H9 (cell line): Measurements from ENCODE around the gene FNDC3B. TPM values are rescaled to one million over a fixed set of nuclear protein-coding genes. Genes with fewer than 3 reads are reported as not detected.

Source experiments
- DNase-seq: peaks from one replicate; pipeline ENCODE4 v3.0.0-alpha.2; 2017
- H2AFZ ChIP-seq: one replicate; pipeline ENCODE4 v1.6.1; 2013; ENCODE audit warnings: mild to moderate bottlenecking, low read length, control low read depth, moderate library complexity
- H2AK5ac ChIP-seq: 2 replicates; pipeline ENCODE4 v1.6.1; 2013; ENCODE audit warnings: low read length, control low read depth, mixed read lengths; ENCODE audit not compliant: insufficient read length
- H2BK120ac ChIP-seq: one replicate; pipeline ENCODE4 v1.6.1; 2013; ENCODE audit warnings: low read depth, mild to moderate bottlenecking, low read length, control low read depth, inconsistent platforms; ENCODE audit not compliant: poor library complexity, severe bottlenecking
- H2BK12ac ChIP-seq: 2 replicates; pipeline ENCODE4 v1.6.1; 2013; ENCODE audit warnings: low read length, control low read depth, mixed read lengths, low read depth; ENCODE audit not compliant: insufficient read length
- H2BK15ac ChIP-seq: 2 replicates; pipeline ENCODE4 v1.6.1; 2013; ENCODE audit warnings: low read depth, low read length, control low read depth
- H2BK20ac ChIP-seq: one replicate; pipeline ENCODE4 v1.6.1; 2013; ENCODE audit warnings: low read depth, mild to moderate bottlenecking, low read length, control low read depth, inconsistent platforms; ENCODE audit not compliant: poor library complexity, severe bottlenecking
- H2BK5ac ChIP-seq: 2 replicates; pipeline ENCODE4 v1.6.1; 2013; ENCODE audit warnings: low read length, control low read depth, mixed read lengths; ENCODE audit not compliant: insufficient read length
- H3K14ac ChIP-seq: 2 replicates; pipeline ENCODE4 v1.6.1; 2013; ENCODE audit warnings: low read length, control low read depth; ENCODE audit not compliant: insufficient read depth
- H3K18ac ChIP-seq: 2 replicates; pipeline ENCODE4 v1.6.1; 2013; ENCODE audit warnings: low read depth, mild to moderate bottlenecking, mixed read lengths, low read length, control low read depth; ENCODE audit not compliant: insufficient read length
- H3K23ac ChIP-seq: 2 replicates; pipeline ENCODE4 v1.6.1; 2013; ENCODE audit warnings: low read length, control low read depth, mixed read lengths, low read depth; ENCODE audit not compliant: insufficient read length
- H3K23me2 ChIP-seq: 2 replicates; pipeline ENCODE4 v1.6.1; 2013; ENCODE audit warnings: low read depth, mild to moderate bottlenecking, mixed read lengths, low read length, control low read depth; ENCODE audit not compliant: insufficient read length, poor library complexity, severe bottlenecking
- H3K27ac ChIP-seq: 2 replicates; pipeline ENCODE4 v1.5.1; 2013; ENCODE audit warnings: low read length, control low read depth, mixed read lengths, low read depth; ENCODE audit not compliant: insufficient read length
- H3K27me3 ChIP-seq: 2 replicates; pipeline ENCODE4 v1.6.1; 2013; ENCODE audit warnings: low read length, control low read depth, inconsistent platforms; ENCODE audit not compliant: insufficient read depth
- H3K4ac ChIP-seq: 2 replicates; pipeline ENCODE4 v1.6.1; 2013; ENCODE audit warnings: low read depth, mild to moderate bottlenecking, control low read depth, inconsistent platforms, low read length, moderate library complexity
- H3K4me1 ChIP-seq: 2 replicates; pipeline ENCODE4 v1.6.1; 2013; ENCODE audit warnings: low read length, control low read depth, inconsistent platforms; ENCODE audit not compliant: insufficient read depth
- H3K4me2 ChIP-seq: 2 replicates; pipeline ENCODE4 v1.6.1; 2013; ENCODE audit warnings: low read length, control low read depth, mixed read lengths; ENCODE audit not compliant: insufficient read length, insufficient read depth
- H3K56ac ChIP-seq: 2 replicates; pipeline ENCODE4 v1.6.1; 2013; ENCODE audit warnings: low read depth, mild to moderate bottlenecking, mixed read lengths, low read length, control low read depth; ENCODE audit not compliant: insufficient read length
- H3K79me1 ChIP-seq: 2 replicates; pipeline ENCODE4 v1.6.1; 2013; ENCODE audit warnings: low read depth, mild to moderate bottlenecking, moderate library complexity, low read length, control low read depth, inconsistent platforms; ENCODE audit not compliant: insufficient read depth, poor library complexity, severe bottlenecking
- H3K79me2 ChIP-seq: 2 replicates; pipeline ENCODE4 v1.6.1; 2013; ENCODE audit warnings: low read length, control low read depth, inconsistent platforms; ENCODE audit not compliant: insufficient read depth
- H3K9ac ChIP-seq: 2 replicates; pipeline ENCODE4 v1.6.1; 2013; ENCODE audit warnings: low read length, control low read depth, mixed read lengths; ENCODE audit not compliant: insufficient read length; ENCODE audit errors: extremely low read depth
- H3K9me3 ChIP-seq: one replicate; pipeline ENCODE4 v1.6.1; 2013; ENCODE audit warnings: low read depth, low read length, inconsistent platforms; ENCODE audit not compliant: control insufficient read depth
- H3T11ph ChIP-seq: one replicate; pipeline ENCODE4 v1.6.1; 2013; ENCODE audit warnings: mild to moderate bottlenecking, low read length, control low read depth, inconsistent platforms
- H4K20me1 ChIP-seq: one replicate; pipeline ENCODE4 v1.6.1; 2013; ENCODE audit not compliant: control insufficient read depth, insufficient read length, insufficient read depth
- H4K5ac ChIP-seq: 2 replicates; pipeline ENCODE4 v1.6.1; 2013; ENCODE audit warnings: low read depth, mild to moderate bottlenecking, mixed read lengths, low read length, control low read depth; ENCODE audit not compliant: insufficient read length
- H4K8ac ChIP-seq: replicated peaks from 2 replicates; pipeline ENCODE4 v1.6.1; 2013; ENCODE audit warnings: low read length, control low read depth, mixed read lengths, low read depth; ENCODE audit not compliant: insufficient read length
- H4K91ac ChIP-seq: 2 replicates; pipeline ENCODE4 v1.6.1; 2013; ENCODE audit warnings: low read depth, mild to moderate bottlenecking, moderate library complexity, mixed read lengths, low read length, control low read depth; ENCODE audit not compliant: insufficient read length
- H3K27ac Mint-ChIP-seq, 3 experiments: 2 replicates in 2 of 3; 3 replicates in 1 of 3; pipeline ENCODE4 v1.8.0; 2020 to 2021; ENCODE audit warnings: mixed read lengths in 3 of 3, mild to moderate bottlenecking in 1 of 3, moderate library complexity in 1 of 3
- H3K27me3 Mint-ChIP-seq: 2 replicates; pipeline ENCODE4 v1.8.0; 2021; ENCODE audit warnings: low read depth, mild to moderate bottlenecking, moderate library complexity, mixed read lengths
- H3K36me3 Mint-ChIP-seq, 3 experiments: 2 replicates in 2 of 3; 3 replicates in 1 of 3; pipeline ENCODE4 v1.8.0; 2020 to 2021; ENCODE audit warnings: low read depth in 3 of 3, mixed read lengths in 3 of 3; ENCODE audit not compliant: insufficient read depth in 1 of 3
- H3K4me1 Mint-ChIP-seq, 2 experiments: 2 replicates each; pipeline ENCODE4 v1.8.0; 2020; ENCODE audit warnings: mixed read lengths in 2 of 2
- H3K4me3 Mint-ChIP-seq, 2 experiments: 2 replicates in 1 of 2; 3 replicates in 1 of 2; pipeline ENCODE4 v1.8.0; 2020 to 2021; ENCODE audit warnings: mild to moderate bottlenecking in 2 of 2, mixed read lengths in 2 of 2, moderate library complexity in 1 of 2
- H3K9me3 Mint-ChIP-seq, 2 experiments: 2 replicates in 1 of 2; 3 replicates in 1 of 2; pipeline ENCODE4 v1.8.0; 2020; ENCODE audit warnings: mild to moderate bottlenecking in 2 of 2, mixed read lengths in 2 of 2, moderate library complexity in 1 of 2
- WGBS: extraction: QIAGEN DNeasy Blood & Tissue Kit; methylation state at CpG from one replicate; pipeline ENCODE4 v1.1.7; 2013; ENCODE audit warnings: missing lambda C conversion rate, low lambda C conversion rate, mixed read lengths; ENCODE audit not compliant: insufficient read length; ENCODE audit errors: extremely low coverage; 5-methylcytosine and 5-hydroxymethylcytosine counted together
- total RNA-seq: library from RNA; stranded (reverse); gene quantifications from 2 replicates; pipeline ENCODE4 v1.2.1, GENCODE V29; 2021
- TF ChIP-seq, protein P1 (sequence below): fragments of 200-600 bp; sonication (generic); conservative IDR thresholded peaks from 3 replicates; pipeline ENCODE4 v1.8.0; 2021; ENCODE audit warnings: antibody characterized with exemption, mild to moderate bottlenecking

The FNDC3B gene
- total RNA-seq, 1 experiment from 2014 or later = 43.8 TPM

- H3K79me1 ChIP-seq = no peaks in the 10 kb centered on the region
- H4K8ac ChIP-seq = no peak overlapping the region
- no peak overlapping the region for H2AK5ac ChIP-seq
- H2BK20ac ChIP-seq = no peak overlapping the region
- Mint-ChIP-seq H3K36me3 (no peaks in the 10 kb centered on the region), H3K9me3 (no peaks in the 10 kb centered on the region), H3K4me1 (no peaks in the 10 kb centered on the region), H3K4me3 (no peak overlapping the region), H3K27me3 (no peaks in the 10 kb centered on the region; the same call in 1 of the 2 replicates), H3K27ac (no peak overlapping the region)
- H3K4me2 ChIP-seq = no peak overlapping the region
- H2BK5ac ChIP-seq = no peak overlapping the region
- H2BK120ac ChIP-seq = no peak overlapping the region
- no peak overlapping the region for H3K56ac ChIP-seq
- no peak overlapping the region for H4K91ac ChIP-seq
- H2BK12ac ChIP-seq = no peak overlapping the region
- TF ChIP-seq, protein P1, sequence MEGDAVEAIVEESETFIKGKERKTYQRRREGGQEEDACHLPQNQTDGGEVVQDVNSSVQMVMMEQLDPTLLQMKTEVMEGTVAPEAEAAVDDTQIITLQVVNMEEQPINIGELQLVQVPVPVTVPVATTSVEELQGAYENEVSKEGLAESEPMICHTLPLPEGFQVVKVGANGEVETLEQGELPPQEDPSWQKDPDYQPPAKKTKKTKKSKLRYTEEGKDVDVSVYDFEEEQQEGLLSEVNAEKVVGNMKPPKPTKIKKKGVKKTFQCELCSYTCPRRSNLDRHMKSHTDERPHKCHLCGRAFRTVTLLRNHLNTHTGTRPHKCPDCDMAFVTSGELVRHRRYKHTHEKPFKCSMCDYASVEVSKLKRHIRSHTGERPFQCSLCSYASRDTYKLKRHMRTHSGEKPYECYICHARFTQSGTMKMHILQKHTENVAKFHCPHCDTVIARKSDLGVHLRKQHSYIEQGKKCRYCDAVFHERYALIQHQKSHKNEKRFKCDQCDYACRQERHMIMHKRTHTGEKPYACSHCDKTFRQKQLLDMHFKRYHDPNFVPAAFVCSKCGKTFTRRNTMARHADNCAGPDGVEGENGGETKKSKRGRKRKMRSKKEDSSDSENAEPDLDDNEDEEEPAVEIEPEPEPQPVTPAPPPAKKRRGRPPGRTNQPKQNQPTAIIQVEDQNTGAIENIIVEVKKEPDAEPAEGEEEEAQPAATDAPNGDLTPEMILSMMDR = no peak
- no peak overlapping the region for H3T11ph ChIP-seq
- H3K14ac ChIP-seq = no peak overlapping the region
- no peak overlapping the region for H3K9ac ChIP-seq
- no peaks in the 10 kb centered on the region for H3K23me2 ChIP-seq
- no peaks in the 10 kb centered on the region for H3K27me3 ChIP-seq
- H3K18ac ChIP-seq = no peak overlapping the region
- no peak overlapping the region for H2BK15ac ChIP-seq
- no peak overlapping the region for H3K4ac ChIP-seq
- WGBS = no CpG with 5 or more reads among the region's 3 CpGs
- H3K27ac ChIP-seq = no peak overlapping the region
- no peaks in the 10 kb centered on the region for H3K9me3 ChIP-seq
- no peaks in the 10 kb centered on the region for H4K20me1 ChIP-seq
- no peak overlapping the region for H4K5ac ChIP-seq
- no peaks in the 10 kb centered on the region; the same call in 1 of the 2 replicates for H3K4me1 ChIP-seq
- no peaks in the 10 kb centered on the region for H3K79me2 ChIP-seq
- DNase-seq = no peak
- H2AFZ ChIP-seq = no peak overlapping the region
- no peak overlapping the region for H3K23ac ChIP-seq
Measured at GRCh38 chr3:172024679-172025078, 14.7 kb upstream of the FNDC3B start.
